Left lung (tissue), 10 donors: ENCODE measurements around the gene CBLL1. TPM values are rescaled to one million over a fixed set of nuclear protein-coding genes. Genes with fewer than 3 reads are reported as not detected.

Experiments
- ATAC-seq: fragments of 200-7000 bp; cut with Tn5 transposase; one replicate; pipeline ENCODE4 v1.9.1; 2020; ENCODE audit warnings: moderate library complexity
- DNase-seq, 4 donors: peaks; one replicate each; pipeline ENCODE4 v3.0.0-alpha.2; 2013 to 2020
- H3K27ac ChIP-seq, 2 donors: fragments of 200-600 bp; sonication (generic) in 1 of 2; one replicate each; pipeline versions ENCODE4 v1.5.0 to v1.8.0; 2020 to 2021
- H3K27me3 ChIP-seq, 2 donors: fragments of 200-600 bp; sonication (generic) in 1 of 2; one replicate each; pipeline versions ENCODE4 v1.5.0 to v1.8.0; 2020 to 2021
- H3K36me3 ChIP-seq, 2 donors: fragments of 200-600 bp; sonication (generic) in 1 of 2; one replicate each; pipeline versions ENCODE4 v1.5.0 to v1.8.0; 2020 to 2021
- H3K4me1 ChIP-seq, 2 donors: fragments of 200-600 bp; one replicate each; pipeline ENCODE4 v1.8.0; 2021
- H3K4me3 ChIP-seq, 2 donors: fragments of 200-600 bp; sonication (generic) in 1 of 2; one replicate each; pipeline versions ENCODE4 v1.5.0 to v1.8.0; 2020 to 2021; ENCODE audit warnings: mild to moderate bottlenecking in 1 of 2
- H3K9me3 ChIP-seq, 2 donors: fragments of 200-600 bp; sonication (generic) in 1 of 2; one replicate each; pipeline versions ENCODE4 v1.5.0 to v1.8.0; 2020 to 2021
- CTCF ChIP-seq, 2 donors: fragments of 200-600 bp; sonication (generic) in 1 of 2; IDR thresholded peaks; one replicate each; pipeline versions ENCODE4 v1.5.0 to v1.8.0; 2021; ENCODE audit warnings: antibody characterized with exemption in 2 of 2
- intact Hi-C, 2 donors: fragments of 100-400 bp; cut with DNase I; formaldehyde crosslinking; loops; one replicate each; pipeline versions ENCODE4 v1.11.2 to v1.14.2; 2022
- polyA plus RNA-seq, 6 donors: library from polyadenylated mRNA; unstranded; fragments of 120-200 nt; gene quantifications; one replicate each; pipeline ENCODE4 v1.2.1, GENCODE V29; 2013; ENCODE audit not compliant: insufficient read length in 6 of 6
- total RNA-seq, 2 donors: library from RNA; stranded (reverse); fragmentation: NEBNext Ultra II Directional; extraction: Animal tissue kit (Norgen Biotek cat#: 25700); gene quantifications; one replicate each; pipeline ENCODE4 v1.2.1, GENCODE V29; 2021
- donor health status: DM: no; HTN: yes; CAD: no.
- donor health status: DM: no; HTN: no; CAD: no.

The CBLL1 gene
- total and polyA plus RNA-seq, 8 donors = 17.2 to 31.8 (median 28.4) TPM

- TF ChIP-seq CTCF (IDR thresholded peaks at IDR 0.05) = no peak
- no peak for ATAC-seq
- H3K36me3 ChIP-seq = no peaks in the 10 kb centered on the region
- no peak overlapping the region for H3K27ac ChIP-seq
- no peak overlapping the region for H3K4me3 ChIP-seq
- no peaks in the 10 kb centered on the region for H3K4me1 ChIP-seq
- DNase-seq = no peak
- intact Hi-C loops = no loop called here
- H3K9me3 ChIP-seq = no peaks in the 10 kb centered on the region
- H3K27me3 ChIP-seq = no peaks in the 10 kb centered on the region
Observed at GRCh38 chr7:107777702-107778101, 33.8 kb downstream of the CBLL1 start.

- no peaks in the 10 kb centered on the region for H3K9me3 ChIP-seq
- no peaks in the 10 kb centered on the region for H3K27me3 ChIP-seq
- H3K4me1 ChIP-seq = no peaks in the 10 kb centered on the region
- no peak for TF ChIP-seq CTCF (IDR thresholded peaks at IDR 0.05)
- no peak overlapping the region for H3K27ac ChIP-seq
- no peak for DNase-seq
- intact Hi-C loops = no loop called here
- ATAC-seq = no peak
- H3K36me3 ChIP-seq = no peaks in the 10 kb centered on the region
- no peak overlapping the region for H3K4me3 ChIP-seq
Observed at GRCh38 chr7:107778283-107778682, 34.3 kb downstream of the CBLL1 start.

- intact Hi-C loops = no loop called here
- ATAC-seq = no peak
- no peak overlapping the region for H3K4me3 ChIP-seq
- no peak overlapping the region for H3K27ac ChIP-seq
- TF ChIP-seq CTCF (IDR thresholded peaks at IDR 0.05) = no peak
- H3K27me3 ChIP-seq = no peaks in the 10 kb centered on the region
- no peaks in the 10 kb centered on the region for H3K36me3 ChIP-seq
- no peaks in the 10 kb centered on the region for H3K4me1 ChIP-seq
- peak in 2 of 4 donors; percentile 32 to 40 for DNase-seq
- no peaks in the 10 kb centered on the region for H3K9me3 ChIP-seq
Observed at GRCh38 chr7:107779647-107780099, 35.7 kb downstream of the CBLL1 start.

- DNase-seq = no peak
- Histone ChIP-seq H3K4me3 (no peak overlapping the region), H3K4me1 (no peaks in the 10 kb centered on the region), H3K27ac (no peak overlapping the region), H3K36me3 (no peaks in the 10 kb centered on the region), H3K9me3 (no peaks in the 10 kb centered on the region), H3K27me3 (no peaks in the 10 kb centered on the region)
- ATAC-seq = peak; percentile 44
- no peak for TF ChIP-seq CTCF (IDR thresholded peaks at IDR 0.05)
- intact Hi-C loops = no loop called here
Observed at GRCh38 chr7:107782374-107782773, 38.4 kb downstream of the CBLL1 start.

GRCh38 chr7:107783648-107784047, 39.7 kb downstream of the CBLL1 start:
- DNase-seq (no peak), ATAC-seq (no peak)
- Histone ChIP-seq H3K27ac (no peak overlapping the region), H3K27me3 (no peaks in the 10 kb centered on the region), H3K36me3 (no peaks in the 10 kb centered on the region), H3K9me3 (no peaks in the 10 kb centered on the region), H3K4me1 (no peaks in the 10 kb centered on the region), H3K4me3 (no peak overlapping the region)
- no peak for TF ChIP-seq CTCF (IDR thresholded peaks at IDR 0.05)
- intact Hi-C loops = no loop called here
